ENCODE data around the gene NXPE1.

- TF ChIP-seq CTCF (IDR thresholded peaks at IDR 0.05) (no peak), POLR2A (IDR thresholded peaks at IDR 0.05) (no peak)
Measured at GRCh38 chr11:114604179-114604813, 44.6 kb upstream of the NXPE1 start.

Measured in heart left ventricle (tissue), 13 donors.